Omental fat pad (tissue), 4 donors: ENCODE data around the gene ZAP70. TPM values are rescaled to one million over a fixed set of nuclear protein-coding genes. Genes with fewer than 3 reads are reported as not detected.

Experiments
- ATAC-seq: fragments of 150-250 bp; one replicate; pipeline ENCODE4 v1.9.1; 2016; ENCODE audit warnings: mild to moderate bottlenecking, moderate library complexity; ENCODE audit not compliant: low FRiP score
- DNase-seq: peaks from one replicate; pipeline ENCODE4 v3.0.0-alpha.2; 2019; ENCODE audit warnings: low spot score
- total RNA-seq, 4 donors: library from RNA; depleted of rRNA; stranded (reverse); fragments of >200 nt; gene quantifications; one replicate each; pipeline ENCODE4 v1.1.0, GENCODE V29; 2016
- TF ChIP-seq, protein P1 (sequence below), 3 donors: fragments of 450-650 bp; IDR thresholded peaks; one replicate each; pipeline ENCODE4 v1.5.1; 2016 to 2017; ENCODE audit warnings: antibody characterized with exemption in 3 of 3, mild to moderate bottlenecking in 3 of 3, moderate library complexity in 2 of 3

The ZAP70 gene
- total RNA-seq, 4 donors from 2014 or later, result 4.1 to 9.6 (median 6.5) TPM

DNA sequence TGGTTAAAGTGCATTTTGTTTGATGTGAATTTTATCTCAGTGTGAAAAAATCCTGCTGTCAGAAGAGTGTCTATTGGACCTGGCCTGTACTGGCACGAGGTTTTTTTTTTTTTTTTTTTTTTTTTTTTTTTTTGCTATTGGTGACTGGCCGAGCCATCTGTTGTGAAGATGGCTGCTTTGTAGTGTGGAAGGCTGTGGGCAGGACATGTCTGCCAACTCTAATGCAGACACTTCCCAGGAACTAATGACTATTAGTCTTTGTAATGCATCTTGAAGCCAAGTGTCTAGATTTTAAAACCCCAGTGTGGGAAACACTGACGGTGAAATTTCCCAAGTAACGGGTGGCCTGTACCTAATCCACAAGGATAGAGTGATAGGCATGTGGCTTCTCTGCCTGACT, 34.3 kb downstream of the ZAP70 start:
- no peak for DNase-seq
- TF ChIP-seq, protein P1, sequence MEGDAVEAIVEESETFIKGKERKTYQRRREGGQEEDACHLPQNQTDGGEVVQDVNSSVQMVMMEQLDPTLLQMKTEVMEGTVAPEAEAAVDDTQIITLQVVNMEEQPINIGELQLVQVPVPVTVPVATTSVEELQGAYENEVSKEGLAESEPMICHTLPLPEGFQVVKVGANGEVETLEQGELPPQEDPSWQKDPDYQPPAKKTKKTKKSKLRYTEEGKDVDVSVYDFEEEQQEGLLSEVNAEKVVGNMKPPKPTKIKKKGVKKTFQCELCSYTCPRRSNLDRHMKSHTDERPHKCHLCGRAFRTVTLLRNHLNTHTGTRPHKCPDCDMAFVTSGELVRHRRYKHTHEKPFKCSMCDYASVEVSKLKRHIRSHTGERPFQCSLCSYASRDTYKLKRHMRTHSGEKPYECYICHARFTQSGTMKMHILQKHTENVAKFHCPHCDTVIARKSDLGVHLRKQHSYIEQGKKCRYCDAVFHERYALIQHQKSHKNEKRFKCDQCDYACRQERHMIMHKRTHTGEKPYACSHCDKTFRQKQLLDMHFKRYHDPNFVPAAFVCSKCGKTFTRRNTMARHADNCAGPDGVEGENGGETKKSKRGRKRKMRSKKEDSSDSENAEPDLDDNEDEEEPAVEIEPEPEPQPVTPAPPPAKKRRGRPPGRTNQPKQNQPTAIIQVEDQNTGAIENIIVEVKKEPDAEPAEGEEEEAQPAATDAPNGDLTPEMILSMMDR (IDR thresholded peaks at IDR 0.05), result no peak
- ATAC-seq, result no peak

- DNase-seq (no peak), ATAC-seq (no peak)
- TF ChIP-seq, protein P1 (IDR thresholded peaks at IDR 0.05), result no peak
Observed at GRCh38 chr2:97749581-97749980, 36.2 kb downstream of the ZAP70 start.

GRCh38 chr2:97750017-97750416, 36.6 kb downstream of the ZAP70 start:
- TF ChIP-seq, protein P1 (IDR thresholded peaks at IDR 0.05), result no peak
- DNase-seq (no peak), ATAC-seq (no peak)

- TF ChIP-seq, protein P1 (IDR thresholded peaks at IDR 0.05), result no peak
- ATAC-seq (no peak), DNase-seq (no peak)
Observed at GRCh38 chr2:97751752-97752151, 38.4 kb downstream of the ZAP70 start.

DNA sequence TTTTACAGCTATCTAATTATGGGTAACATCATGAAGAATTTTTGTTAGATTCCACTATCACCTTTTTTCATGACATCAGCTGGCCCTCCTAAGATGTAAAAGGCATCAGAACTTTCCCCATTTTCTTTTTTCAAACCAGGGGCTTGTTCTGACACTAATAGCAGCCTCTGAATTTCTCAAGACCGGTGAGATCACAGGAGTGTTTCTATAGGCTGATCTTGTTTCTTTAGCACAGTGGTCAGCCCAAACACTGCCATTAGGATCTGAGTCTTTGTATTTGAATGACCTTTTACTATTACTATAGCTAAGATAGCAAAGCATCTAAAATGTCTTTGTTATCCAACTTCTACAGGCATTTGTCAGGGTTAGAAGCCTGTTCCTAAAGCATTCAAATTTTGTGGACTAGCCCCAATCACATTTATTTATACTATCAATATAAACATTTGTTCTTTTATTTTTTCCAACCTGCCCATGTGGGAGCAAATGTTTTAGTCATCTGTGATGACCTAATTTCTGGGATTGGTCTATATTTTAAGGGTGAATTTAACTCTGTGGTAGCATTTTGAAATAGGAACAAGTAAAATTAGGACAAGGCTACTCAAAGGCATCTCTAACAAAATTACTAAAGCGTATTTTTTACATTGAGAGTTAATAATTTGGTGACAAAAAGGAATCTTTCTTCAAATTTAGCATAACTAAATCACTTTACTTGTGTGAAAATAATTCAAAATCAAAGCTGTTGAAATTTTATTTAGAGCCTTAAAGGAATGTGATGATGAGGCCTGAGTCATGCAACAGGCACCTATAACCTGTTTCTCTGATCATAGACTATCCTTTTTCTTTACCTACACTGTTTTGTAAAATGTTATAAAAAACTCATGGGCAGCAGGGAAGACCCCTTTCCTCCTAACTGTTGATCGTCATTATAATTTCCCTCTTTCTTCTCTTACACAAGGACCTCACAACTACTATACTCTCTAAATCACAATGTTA, 39.3 kb downstream of the ZAP70 start:
- TF ChIP-seq, protein P1 (IDR thresholded peaks at IDR 0.05), result no peak
- DNase-seq (no peak), ATAC-seq (no peak)

DNA sequence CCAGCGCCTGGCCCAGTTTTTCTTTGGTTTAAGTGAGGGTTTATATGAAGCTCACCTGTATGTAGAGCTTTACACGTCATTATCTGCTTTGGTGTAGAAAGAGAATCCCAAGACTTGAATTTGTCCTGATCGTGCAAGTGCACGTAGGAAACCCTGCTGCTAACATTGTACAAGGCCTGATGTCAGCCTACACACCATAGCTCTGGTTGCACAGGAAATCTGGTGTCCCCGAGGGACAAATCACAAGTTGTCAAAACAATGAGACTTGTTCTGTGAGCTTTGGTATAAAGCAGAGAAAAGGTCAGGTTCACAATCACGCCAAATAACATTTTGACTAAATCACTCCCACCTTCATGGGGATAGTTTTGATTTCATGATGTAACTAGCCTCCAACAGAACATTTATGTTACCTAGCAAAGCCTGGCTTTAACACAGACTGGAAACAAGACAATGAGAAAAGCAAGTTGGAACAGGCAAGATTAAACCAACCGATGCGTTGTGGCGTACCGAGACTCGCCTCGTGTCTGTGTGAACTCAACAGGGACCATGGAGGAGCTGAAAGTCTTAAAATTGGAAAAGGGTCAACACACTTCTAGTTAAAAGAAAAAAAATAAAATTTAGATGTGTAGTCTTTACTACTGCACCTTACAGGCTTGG, 41.4 kb downstream of the ZAP70 start:
- DNase-seq (no peak), ATAC-seq (no peak)
- TF ChIP-seq, protein P1 (IDR thresholded peaks at IDR 0.05), result no peak
